Sigmoid colon (tissue), 7 donors: Measurements from ENCODE around the gene PLEKHA8. TPM values are rescaled to one million over a fixed set of nuclear protein-coding genes. Genes with fewer than 3 reads are reported as not detected.

Experiments
- DNase-seq: peaks from one replicate; pipeline ENCODE4 v3.0.0-alpha.2; 2019
- H3K27ac ChIP-seq, 4 donors: fragments of 200-600 bp; sonication (generic); one replicate each; pipeline ENCODE4 v1.5.1; 2016 to 2019; ENCODE audit warnings: mild to moderate bottlenecking in 1 of 4
- H3K27me3 ChIP-seq, 3 donors: fragments of 200-600 bp; sonication (generic); one replicate each; pipeline ENCODE4 v1.5.1; 2019; ENCODE audit warnings: mild to moderate bottlenecking in 1 of 3
- H3K36me3 ChIP-seq, 4 donors: fragments of 200-600 bp; sonication (generic); one replicate each; pipeline ENCODE4 v1.5.1; 2016 to 2019
- H3K4me1 ChIP-seq, 4 donors: fragments of 200-600 bp; sonication (generic); one replicate each; pipeline ENCODE4 v1.5.1; 2017 to 2019
- H3K4me3 ChIP-seq, 4 donors: fragments of 200-600 bp; sonication (generic); one replicate each; pipeline ENCODE4 v1.5.1; 2017 to 2019; ENCODE audit warnings: mild to moderate bottlenecking in 2 of 4, moderate library complexity in 1 of 4
- H3K9me3 ChIP-seq, 4 donors: fragments of 200-600 bp in 3 of 4; sonication (generic) in 3 of 4; one replicate each; pipeline versions ENCODE4 v1.5.1 to v1.6.1; 2013 to 2019
- CTCF ChIP-seq, 4 experiments: fragments of 450-650 bp in 3 of 4; fragments of 200-600 bp in 1 of 4; IDR thresholded peaks; one replicate each; pipeline ENCODE4 v1.5.1; 2016 to 2019; ENCODE audit warnings: antibody characterized with exemption in 4 of 4, mild to moderate bottlenecking in 3 of 4, moderate library complexity in 2 of 4
- EP300 ChIP-seq, 4 donors: sonication (generic); formaldehyde crosslinking; IDR thresholded peaks; one replicate each; pipeline ENCODE4 v1.6.1; 2017; ENCODE audit warnings: antibody characterized with exemption in 4 of 4
- POLR2A ChIP-seq, 2 donors: fragments of 450-650 bp; IDR thresholded peaks; one replicate each; pipeline ENCODE4 v1.6.1; 2016; ENCODE audit warnings: antibody characterized with exemption in 2 of 2, mild to moderate bottlenecking in 2 of 2, moderate library complexity in 2 of 2
- POLR2AphosphoS5 ChIP-seq, 4 donors: sonication (generic); formaldehyde crosslinking; IDR thresholded peaks; one replicate each; pipeline ENCODE4 v1.6.1; 2017; ENCODE audit warnings: antibody characterized with exemption in 4 of 4
- WGBS, 2 donors: extraction: QIAGEN DNeasy Blood & Tissue Kit; methylation state at CpG; one replicate each; pipeline ENCODE4 v1.1.7; 2013; 5-methylcytosine and 5-hydroxymethylcytosine counted together
- intact Hi-C: fragments of 100-400 bp; cut with DNase I; formaldehyde crosslinking; loops from one replicate; pipeline ENCODE4 v1.15.1; 2023
- polyA plus RNA-seq, 3 donors: library from polyadenylated mRNA; stranded (reverse); fragments of 200-250 nt; gene quantifications; one replicate each; pipeline ENCODE4 v1.2.3, GENCODE V29; 2013
- total RNA-seq, 4 donors: library from RNA; depleted of rRNA; stranded (reverse); fragments of >200 nt; gene quantifications; one replicate each; pipeline ENCODE4 v1.1.0, GENCODE V29; 2016
- donor health status: healthy with polysubstance abuse.
- donor health status: Bipolar disorder and iron deficiency.
- donor health status: healthy.

Gene PLEKHA8
- total and polyA plus RNA-seq, 7 donors, result 3.2 to 12.2 (median 7.7) TPM

GRCh38 chr7:30019960-30020359 lies 8.3 kb upstream of the PLEKHA8 start:
- H3K4me1 ChIP-seq, result peaks cover 0 to 20% (median 8%) of the 10 kb centered on the region in 4 donors
- intact Hi-C loops, result no loop called here
- no peak overlapping the region for H3K27ac ChIP-seq
- TF ChIP-seq CTCF (IDR thresholded peaks at IDR 0.05) (no peak), POLR2A (IDR thresholded peaks at IDR 0.05) (no peak), EP300 (IDR thresholded peaks at IDR 0.05) (no peak), POLR2AphosphoS5 (IDR thresholded peaks at IDR 0.05) (no peak)
- H3K4me3 ChIP-seq, result no peak overlapping the region
- H3K27me3 ChIP-seq, result no peaks in the 10 kb centered on the region
- WGBS, 2 donors, result 94 to 98% methylated on average over 1 of the region's 1 CpG
- peaks cover 0 to 27% (median 2%) of the 10 kb centered on the region in 4 donors for H3K36me3 ChIP-seq
- no peak for DNase-seq
- no peaks in the 10 kb centered on the region for H3K9me3 ChIP-seq

- Histone ChIP-seq H3K4me1 (peaks cover 0 to 26% (median 13%) of the 10 kb centered on the region in 4 donors), H3K9me3 (no peaks in the 10 kb centered on the region), H3K4me3 (no peak overlapping the region), H3K27ac (no peak overlapping the region), H3K36me3 (peaks cover 0 to 23% (median 2%) of the 10 kb centered on the region in 4 donors), H3K27me3 (no peaks in the 10 kb centered on the region)
- intact Hi-C loops, result no loop called here
- no peak for DNase-seq
- no peak for TF ChIP-seq POLR2AphosphoS5 (IDR thresholded peaks at IDR 0.05)
- TF ChIP-seq CTCF (IDR thresholded peaks at IDR 0.05), result no peak
- no peak for TF ChIP-seq EP300 (IDR thresholded peaks at IDR 0.05)
- no peak for TF ChIP-seq POLR2A (IDR thresholded peaks at IDR 0.05)
- 10 to 31% methylated on average over 1 of the region's 1 CpG for WGBS, 2 donors
Observed at GRCh38 chr7:30020535-30020934, 7.7 kb upstream of the PLEKHA8 start.

GRCh38 chr7:30022991-30023390 lies 5.2 kb upstream of the PLEKHA8 start:
- peaks cover 0 to 39% (median 25%) of the 10 kb centered on the region in 4 donors for H3K4me1 ChIP-seq
- TF ChIP-seq EP300 (IDR thresholded peaks at IDR 0.05) (no peak), POLR2AphosphoS5 (IDR thresholded peaks at IDR 0.05) (no peak), POLR2A (IDR thresholded peaks at IDR 0.05) (no peak), CTCF (IDR thresholded peaks at IDR 0.05) (no peak)
- H3K9me3 ChIP-seq, result no peaks in the 10 kb centered on the region
- no peak for DNase-seq
- H3K27ac ChIP-seq, result no peak overlapping the region
- no peaks in the 10 kb centered on the region for H3K27me3 ChIP-seq
- H3K4me3 ChIP-seq, result no peak overlapping the region
- peaks cover 0 to 9% (median 0%) of the 10 kb centered on the region in 4 donors for H3K36me3 ChIP-seq
- intact Hi-C loops, result no loop called here

GRCh38 chr7:30023524-30023923 lies 4.7 kb upstream of the PLEKHA8 start:
- H3K4me3 ChIP-seq, result no peak overlapping the region
- 97% methylated on average over 6 of the region's 6 CpGs for WGBS, 2 donors
- peaks cover 0 to 4% (median 0%) of the 10 kb centered on the region in 4 donors for H3K36me3 ChIP-seq
- H3K9me3 ChIP-seq, result no peaks in the 10 kb centered on the region
- H3K4me1 ChIP-seq, result peaks cover 3 to 39% (median 25%) of the 10 kb centered on the region in 4 donors
- DNase-seq, result no peak
- no peak for TF ChIP-seq CTCF (IDR thresholded peaks at IDR 0.05)
- no peak for TF ChIP-seq POLR2AphosphoS5 (IDR thresholded peaks at IDR 0.05)
- no peak for TF ChIP-seq POLR2A (IDR thresholded peaks at IDR 0.05)
- TF ChIP-seq EP300 (IDR thresholded peaks at IDR 0.05), result no peak
- H3K27ac ChIP-seq, result no peak overlapping the region
- intact Hi-C loops, result no loop called here
- no peaks in the 10 kb centered on the region for H3K27me3 ChIP-seq
